ENCODE measurements around the gene TFAP2D. TPM values are rescaled to one million over a fixed set of nuclear protein-coding genes. Genes with fewer than 3 reads are reported as not detected.

TFAP2D gene
- not detected in 2 replicates for total RNA-seq

DNA sequence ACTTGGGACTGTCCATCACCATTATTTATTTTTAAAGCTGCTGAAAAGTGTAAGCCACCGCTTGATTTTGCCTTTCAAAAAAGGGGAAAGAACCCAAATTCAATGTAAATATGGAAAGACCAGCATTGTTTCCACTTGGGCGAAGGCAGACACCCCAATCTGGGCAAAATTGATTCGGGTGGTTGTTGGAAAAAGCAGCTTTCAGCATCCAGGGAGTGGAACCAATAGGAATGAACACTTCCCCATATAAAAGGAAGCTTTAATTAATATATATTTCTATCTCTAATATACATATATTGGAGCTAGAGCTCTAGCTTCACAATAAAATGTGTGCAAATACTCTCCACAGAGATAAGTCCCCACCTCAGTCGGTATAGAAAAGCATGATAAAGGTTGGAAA, at the start of gene TFAP2D:
TFAP2D (plus strand) TSS at position 301 of the 400 bp plus-strand sequence. CDS start 530 bp downstream, outside the sequence.

DNA sequence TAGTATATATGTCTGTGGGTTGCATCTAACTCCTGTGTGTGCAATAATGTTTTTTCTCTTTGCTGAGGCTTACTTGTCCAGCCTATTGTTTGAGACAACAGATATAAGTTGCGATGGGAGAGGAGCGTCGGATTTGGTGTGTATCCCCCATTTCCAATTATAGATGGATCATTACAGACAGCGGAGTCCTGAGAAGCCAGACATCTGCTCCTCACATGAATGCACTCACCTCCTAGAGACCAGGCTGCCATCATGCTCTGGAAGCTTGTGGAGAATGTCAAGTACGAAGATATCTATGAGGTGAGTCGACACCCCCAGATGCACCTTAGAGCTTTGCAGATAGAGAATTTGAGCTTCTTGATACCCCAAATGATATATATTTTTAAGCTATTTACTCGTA, 105.3 kb downstream of the TFAP2D start, which contains the start of gene TFAP2B:
TFAP2B (plus strand) TSS at position 199 of the 400 bp plus-strand sequence; CDS start at position 220, 21 bp downstream.

Other genes starting within 250 kb of the TFAP2D start
- gene TFAP2B, start 105.3 kb downstream of the TFAP2D start, total RNA-seq, result not detected in 2 replicates

Data from myometrial cell (primary cell).